ENCODE results near the gene PSTPIP2. TPM values are rescaled to one million over a fixed set of nuclear protein-coding genes. Genes with fewer than 3 reads are reported as not detected.
"Not testable (repeated sequence)": the region's sequence is repeated elsewhere in the genome, so short reads cannot be mapped to it uniquely, and the experiment has no call there.

Gene PSTPIP2
- total and polyA plus RNA-seq, 9 of the 15 experiments (the other 6 are each of a cell fraction or from before 2014, with no cell fraction given), result 14.0 to 45.7 (median 27.1) TPM

- TF ChIP-seq ESRRA (IDR thresholded peaks at IDR 0.05; ENCODE audit: borderline replicate concordance, low read depth) (peak; percentile 43; the same call in 1 of the 2 replicates), L3MBTL2 (IDR thresholded peaks at IDR 0.05) (no peak), HNRNPLL (IDR thresholded peaks at IDR 0.05; ENCODE audit: low read depth, low read length, poor library complexity, severe bottlenecking) (no peak), U2AF2 (optimal IDR thresholded peaks at IDR 0.05; ENCODE audit: low read depth, low read length) (no peak)
Observed at GRCh38 chr18:45962461-45962860, 109.6 kb downstream of the PSTPIP2 start (continued).

GRCh38 chr18:45959484-45959883 lies 112.6 kb downstream of the PSTPIP2 start:
- H4K20me1 ChIP-seq (replicated peaks; ENCODE audit: control insufficient read depth, insufficient read depth, low read length); H3K9ac ChIP-seq (ENCODE audit: insufficient read depth in 1 of 2, low read depth in 2 of 2, low read length in 2 of 2); H2AFZ ChIP-seq (ENCODE audit: low read depth, low read length); in situ Hi-C loops (cut with MboI); H3K4me2 ChIP-seq (ENCODE audit: insufficient read depth, low read length); ATAC-seq; H3K4me1 ChIP-seq (replicated peaks in 1 of 2; ENCODE audit: control insufficient read depth in 2 of 2, insufficient read depth in 2 of 2, low read length in 2 of 2); intact Hi-C loops (cut with micrococcal nuclease); H3K27ac ChIP-seq (ENCODE audit: extremely low read depth, low read depth, low read length); H3K4me3 ChIP-seq; H3K27me3 ChIP-seq (ENCODE audit: control insufficient read depth in 2 of 2, insufficient read depth in 2 of 2, low read length in 2 of 2); DNase-seq (ENCODE audit: extremely low read depth in 1 of 4, low spot score in 3 of 4); CTCF ChIA-PET (ENCODE audit: low intra/inter-chr PET ratio); BruUV-seq (replicated peaks); H3K79me2 ChIP-seq (ENCODE audit: control insufficient read depth, insufficient read depth, low read length); H3K9me3 ChIP-seq (replicated peaks; ENCODE audit: control insufficient read depth, insufficient read depth, low read depth, low read length); FAIRE-seq; H3K9me1 ChIP-seq (ENCODE audit: control insufficient read depth, insufficient read depth, low read length): not testable (repeated sequence)
- POLR2A ChIA-PET, result interaction anchor here (0.6 kb wide), 1 partner anchor 43 kb away, joined by 3 read pairs; no protein-coding TSS in a partner anchor
- 92% methylated on average over 4 of the region's 7 CpGs for WGBS (ENCODE audit: insufficient coverage, low coverage, missing lambda C conversion rate)
- peaks cover 18% of the 10 kb centered on the region; the same call in 2 of the 3 replicates for H3K36me3 ChIP-seq (ENCODE audit: control insufficient read depth, insufficient read depth, low read length)

DNA sequence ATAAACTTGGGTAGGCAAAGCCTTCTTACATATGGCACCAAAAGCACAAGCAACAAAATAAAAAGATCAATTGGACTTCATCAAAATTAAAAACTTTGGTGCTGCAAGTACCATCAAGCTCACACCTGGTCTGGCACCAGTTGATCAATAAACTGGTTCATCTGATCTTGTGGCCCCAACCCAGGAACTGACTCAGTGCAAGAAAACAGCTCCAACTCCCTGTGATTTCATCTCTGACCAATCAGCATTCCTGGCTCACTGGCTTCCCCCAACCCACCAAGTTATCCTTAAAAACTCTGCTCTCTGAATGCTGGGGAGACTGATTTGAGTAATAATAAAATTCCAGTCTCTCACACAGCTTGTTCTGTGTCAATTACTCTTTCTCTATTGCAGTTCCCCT lies 113.3 kb downstream of the PSTPIP2 start:
- H3K27ac ChIP-seq (ENCODE audit: extremely low read depth, low read depth, low read length), result no peak overlapping the region
- no peaks in the 10 kb centered on the region for H3K27me3 ChIP-seq (ENCODE audit: control insufficient read depth in 2 of 2, insufficient read depth in 2 of 2, low read length in 2 of 2)
- H2AFZ ChIP-seq (ENCODE audit: low read depth, low read length), result no peak overlapping the region
- H3K9me3 ChIP-seq (replicated peaks; ENCODE audit: control insufficient read depth, insufficient read depth, low read depth, low read length), result no peaks in the 10 kb centered on the region
- peaks cover 9% of the 10 kb centered on the region for H3K79me2 ChIP-seq (ENCODE audit: control insufficient read depth, insufficient read depth, low read length)
- ATAC-seq (no peak), FAIRE-seq (peak; percentile 40), DNase-seq (ENCODE audit: extremely low read depth in 1 of 4, low spot score in 3 of 4) (no peak)
- H3K4me3 ChIP-seq, result no peak overlapping the region
- H4K20me1 ChIP-seq (replicated peaks; ENCODE audit: control insufficient read depth, insufficient read depth, low read length), result no peaks in the 10 kb centered on the region
- H3K9ac ChIP-seq (ENCODE audit: insufficient read depth in 1 of 2, low read depth in 2 of 2, low read length in 2 of 2), result no peak overlapping the region
- CTCF ChIA-PET (ENCODE audit: low intra/inter-chr PET ratio), result no interaction called here
- no peak for TF ChIP-seq ZEB2 (IDR thresholded peaks at IDR 0.05)
- no peak for TF ChIP-seq STAG1 (CRISPR knock-in tag; IDR thresholded peaks at IDR 0.05; ENCODE audit: borderline replicate concordance)
- no peak for TF ChIP-seq CSDE1 (IDR thresholded peaks at IDR 0.05)
- no peak for TF ChIP-seq ESRRA (IDR thresholded peaks at IDR 0.05; ENCODE audit: borderline replicate concordance, low read depth)
- no peak for TF ChIP-seq ZC3H4 (CRISPR knock-in tag; IDR thresholded peaks at IDR 0.05; ENCODE audit: borderline replicate concordance)
- no peak for TF ChIP-seq HDAC1 (IDR thresholded peaks at IDR 0.05)
- no peak for TF ChIP-seq GABPA (tag; conservative IDR thresholded peaks at IDR 0.05; ENCODE audit: low read depth)
- no peak for TF ChIP-seq POLR2AphosphoS5 (IDR thresholded peaks at IDR 0.05; ENCODE audit: control insufficient read depth, insufficient read depth, low read depth, low read length)
- no peak for TF ChIP-seq BRF1 (IDR thresholded peaks at IDR 0.05; ENCODE audit: borderline replicate concordance, extremely low read depth, insufficient read length)
- no peak for TF ChIP-seq ZC3H11A (IDR thresholded peaks at IDR 0.05; ENCODE audit: low read depth, low read length)
- H3K9me1 ChIP-seq (ENCODE audit: control insufficient read depth, insufficient read depth, low read length), result no peaks in the 10 kb centered on the region
- H3K4me2 ChIP-seq (ENCODE audit: insufficient read depth, low read length), result no peak overlapping the region
- H3K36me3 ChIP-seq (ENCODE audit: control insufficient read depth, insufficient read depth, low read length), result peaks cover 23% of the 10 kb centered on the region
- in situ Hi-C loops (cut with MboI), result no loop called here
- no TSS peak for BruUV-seq (replicated peaks)
- intact Hi-C loops (cut with micrococcal nuclease), result no loop called here
- POLR2A ChIA-PET, result interaction anchor here (0.7 kb wide), 1 partner anchor 93 kb away, joined by 4 read pairs; no protein-coding TSS in a partner anchor
- H3K4me1 ChIP-seq (replicated peaks in 1 of 2; ENCODE audit: control insufficient read depth in 2 of 2, insufficient read depth in 2 of 2, low read length in 2 of 2), result peaks cover 0 to 4% of the 10 kb centered on the region in 2 experiments; a peak in 2 of 5 replicates
